ENCODE data around the gene KRTAP21-3.

The KRTAP21-3 gene

DNA sequence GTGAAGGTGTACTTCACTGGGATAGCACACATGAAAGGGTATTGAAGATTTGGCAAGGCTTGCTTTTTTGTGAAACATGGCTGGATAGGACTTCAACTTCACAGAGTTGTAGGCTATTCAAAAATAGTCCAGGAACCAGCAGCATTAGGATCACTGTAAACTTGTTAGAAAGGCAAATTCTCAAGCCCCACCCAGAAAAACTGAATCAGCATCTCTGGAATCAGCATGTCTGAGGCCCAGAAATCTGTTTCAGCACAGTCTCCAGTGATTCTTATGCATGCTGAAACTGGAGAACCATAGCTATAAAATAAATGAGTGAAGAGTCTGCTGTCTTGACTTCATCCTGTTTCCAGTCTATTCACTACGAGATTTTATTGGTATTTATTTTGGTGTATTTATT is 8.1 kb upstream of the KRTAP21-3 start:
- TF ChIP-seq CTCF (conservative IDR thresholded peaks at IDR 0.05; ENCODE audit: low read depth, low read length), result no peak
- no peak overlapping the region for H3K4me3 ChIP-seq (ENCODE audit: low read depth, low read length)
- DNase-seq (ENCODE audit: low read depth), result no peak

- no peak overlapping the region for H3K4me3 ChIP-seq (ENCODE audit: low read depth, low read length)
- TF ChIP-seq CTCF (conservative IDR thresholded peaks at IDR 0.05; ENCODE audit: low read depth, low read length), result no peak
- no peak for DNase-seq (ENCODE audit: low read depth)
Measured at GRCh38 chr21:30719401-30719800, 824 bp upstream of the KRTAP21-3 start.

DNA sequence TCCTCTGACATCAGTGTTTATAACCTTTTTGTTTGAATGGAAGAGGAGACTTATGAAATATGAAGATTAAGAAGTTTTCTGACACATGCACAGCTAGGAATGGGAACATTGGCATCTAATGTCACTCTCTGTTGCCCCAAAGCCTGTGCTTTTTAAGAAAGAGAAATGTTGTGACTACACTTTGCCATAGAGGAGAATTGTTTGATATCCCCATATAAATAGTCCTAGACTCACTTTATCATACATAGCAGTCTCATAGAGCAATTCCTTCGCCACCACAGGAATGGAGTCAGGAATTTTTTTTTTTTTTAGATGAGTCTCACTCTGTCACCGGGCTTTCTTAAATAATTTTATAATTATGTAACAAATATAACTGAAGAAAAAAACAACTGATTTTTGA is 1.5 kb downstream of the KRTAP21-3 start:
- peak; percentile 4 for DNase-seq (ENCODE audit: low read depth)
- H3K4me3 ChIP-seq (ENCODE audit: low read depth, low read length), result no peak overlapping the region
- TF ChIP-seq CTCF (conservative IDR thresholded peaks at IDR 0.05; ENCODE audit: low read depth, low read length), result no peak

DNA sequence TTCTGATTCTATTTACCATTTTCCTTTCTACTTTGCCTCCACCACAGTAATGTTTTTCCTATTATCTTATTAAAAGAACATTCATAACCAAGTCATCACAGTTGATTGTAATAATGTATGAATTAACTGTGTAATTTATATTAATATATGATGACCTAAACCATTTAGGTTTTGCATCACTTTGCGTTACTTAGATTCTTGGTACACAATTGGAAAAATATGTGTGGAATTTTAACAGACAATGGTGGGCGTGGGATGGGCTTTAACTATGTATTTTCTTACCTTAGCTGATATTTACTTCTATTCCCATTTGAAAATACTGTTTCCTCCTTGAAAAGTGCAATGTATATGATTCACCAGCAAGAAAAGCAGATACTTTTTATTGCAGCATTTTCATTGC is 3.6 kb downstream of the KRTAP21-3 start:
- DNase-seq (ENCODE audit: low read depth), result no peak
- TF ChIP-seq CTCF (conservative IDR thresholded peaks at IDR 0.05; ENCODE audit: low read depth, low read length), result no peak
- H3K4me3 ChIP-seq (ENCODE audit: low read depth, low read length), result no peak overlapping the region

DNA sequence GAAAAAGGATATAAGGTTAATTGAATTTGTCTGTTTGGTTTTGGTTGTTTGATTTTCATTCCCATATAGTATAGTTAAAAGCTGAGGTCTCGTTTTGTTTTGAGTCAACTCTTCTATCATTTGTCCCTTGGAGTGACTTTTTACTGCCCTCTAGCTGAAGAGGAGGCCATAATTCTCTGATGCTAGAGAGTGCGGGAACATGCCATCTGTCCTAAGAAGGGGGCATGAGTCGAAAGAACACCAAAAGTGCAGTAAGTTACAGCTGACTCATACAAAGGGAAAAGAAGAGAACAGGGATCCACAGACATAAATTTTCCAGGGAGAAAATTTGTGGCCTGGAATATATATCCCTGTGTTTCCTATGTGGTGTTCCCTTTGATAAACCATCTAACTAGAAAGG is 4.1 kb downstream of the KRTAP21-3 start:
- no peak overlapping the region for H3K4me3 ChIP-seq (ENCODE audit: low read depth, low read length)
- DNase-seq (ENCODE audit: low read depth), result no peak
- no peak for TF ChIP-seq CTCF (conservative IDR thresholded peaks at IDR 0.05; ENCODE audit: low read depth, low read length)

GRCh38 chr21:30713766-30714165 is 4.8 kb downstream of the KRTAP21-3 start:
- no peak for TF ChIP-seq CTCF (conservative IDR thresholded peaks at IDR 0.05; ENCODE audit: low read depth, low read length)
- DNase-seq (ENCODE audit: low read depth), result no peak
- no peak overlapping the region for H3K4me3 ChIP-seq (ENCODE audit: low read depth, low read length)

DNA sequence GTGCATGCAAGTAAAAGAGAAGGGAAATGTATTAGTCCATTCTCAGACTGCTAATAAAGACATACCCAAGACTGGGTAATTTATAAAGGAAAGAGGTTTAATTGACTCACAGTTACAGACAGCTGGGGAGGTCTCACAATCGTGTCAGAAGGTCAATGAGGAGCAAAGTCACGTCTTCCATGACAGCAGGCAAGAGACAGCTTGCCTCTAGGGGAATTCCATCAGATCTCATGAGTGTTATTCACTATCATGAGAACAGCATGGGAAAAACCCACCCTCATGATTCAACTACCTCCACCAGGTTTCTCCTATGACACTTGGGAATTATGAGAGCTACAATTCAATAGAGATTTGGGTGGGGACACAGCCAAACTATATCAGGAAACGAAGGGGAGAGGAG is 8.1 kb downstream of the KRTAP21-3 start:
- TF ChIP-seq CTCF (conservative IDR thresholded peaks at IDR 0.05; ENCODE audit: low read depth, low read length), result no peak
- DNase-seq (ENCODE audit: low read depth), result no peak
- H3K4me3 ChIP-seq (ENCODE audit: low read depth, low read length), result no peak overlapping the region

All from choroid plexus epithelial cell (primary cell).